HG03095 (cell line): ENCODE results near the gene CCR9.

Source experiments
- ATAC-seq: cut with Tn5 transposase; IDR thresholded peaks from one replicate; pipeline ENCODE4 v1.9.1; 2021; ENCODE audit warnings: moderate library complexity; ENCODE audit not compliant: unreplicated experiment

Gene CCR9

DNA sequence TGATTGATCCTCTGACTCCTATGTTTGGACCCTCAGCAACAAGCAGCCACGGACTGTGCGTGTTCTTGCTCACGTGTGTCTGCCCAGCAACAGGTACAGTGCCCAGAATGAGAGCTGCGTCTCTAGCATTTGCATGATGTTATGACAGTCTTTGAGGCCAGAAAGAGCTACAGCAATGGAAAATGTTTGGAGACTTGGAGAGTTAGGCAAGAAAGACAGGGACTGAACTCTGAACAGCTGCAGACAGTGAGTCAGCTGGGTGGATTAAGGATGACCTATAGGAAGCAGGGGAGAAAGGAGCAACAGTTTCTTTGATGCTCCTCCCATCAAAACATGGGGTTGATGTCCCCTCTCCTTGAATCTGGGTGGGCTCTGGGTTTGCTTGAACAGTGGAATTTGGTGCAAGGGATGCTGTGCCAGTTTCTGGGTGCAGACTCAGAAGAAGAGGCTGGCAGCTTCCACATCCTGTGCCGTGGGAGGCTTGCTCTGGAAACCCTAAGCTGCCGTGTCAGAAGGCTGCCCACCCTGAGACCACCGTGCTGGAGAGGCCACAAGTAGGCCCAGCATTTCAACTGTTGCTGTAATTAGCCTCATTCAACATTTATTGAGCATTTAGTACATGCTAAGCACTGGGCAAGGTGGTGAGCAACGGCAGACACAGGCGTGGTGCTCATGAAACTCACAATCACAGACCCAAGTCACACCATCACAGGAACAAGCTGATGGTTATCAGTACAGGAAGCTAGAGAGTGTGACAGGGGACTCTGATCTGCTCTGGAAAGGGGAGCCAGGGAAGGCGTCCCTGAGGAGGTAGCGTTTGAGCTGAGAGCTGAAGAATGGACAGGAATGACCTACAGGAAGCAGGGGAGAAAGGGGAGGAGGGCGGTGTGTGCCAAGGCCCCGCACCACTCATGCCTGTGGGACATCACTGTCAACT lies 21.7 kb downstream of the CCR9 start:
- no peak for ATAC-seq

DNA sequence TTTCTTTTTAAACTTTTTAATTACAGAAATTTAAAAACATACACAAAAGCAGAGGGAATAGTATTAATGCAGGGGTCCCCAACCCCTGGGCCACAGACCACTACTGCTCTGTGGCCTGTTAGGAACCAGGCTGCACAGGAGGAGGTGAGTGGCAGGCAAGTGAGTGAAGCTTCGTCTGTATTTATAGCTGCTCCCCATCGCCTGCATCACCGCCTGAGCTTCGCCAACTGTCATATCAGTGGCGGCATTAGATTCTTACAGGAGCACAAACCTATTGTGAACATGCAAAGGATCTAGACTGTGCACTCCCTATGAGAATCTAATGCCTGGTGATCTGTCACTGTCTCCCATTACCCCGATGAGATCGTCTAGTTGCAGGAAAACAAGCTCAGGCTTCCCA lies 22.4 kb downstream of the CCR9 start:
- ATAC-seq: no peak

DNA sequence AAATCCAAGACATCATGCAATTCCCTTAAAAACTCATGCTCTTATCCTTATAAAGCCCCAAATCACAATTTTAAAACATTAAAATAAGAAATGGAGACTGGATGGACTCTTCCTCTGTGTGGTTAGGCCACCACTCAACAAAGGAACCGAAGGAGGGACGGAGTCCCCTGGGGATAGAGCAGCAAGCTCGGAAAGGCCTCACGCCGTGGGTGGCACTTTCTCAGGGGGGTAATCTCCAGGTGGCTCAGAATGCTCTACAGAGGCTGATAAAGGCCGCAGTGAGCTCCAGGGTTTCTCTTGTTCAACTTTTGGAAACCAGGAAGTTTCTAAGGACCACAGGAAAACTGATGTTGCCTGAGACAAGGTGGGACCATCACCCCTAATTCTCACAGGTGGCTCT lies 23.2 kb downstream of the CCR9 start:
- no peak for ATAC-seq

DNA sequence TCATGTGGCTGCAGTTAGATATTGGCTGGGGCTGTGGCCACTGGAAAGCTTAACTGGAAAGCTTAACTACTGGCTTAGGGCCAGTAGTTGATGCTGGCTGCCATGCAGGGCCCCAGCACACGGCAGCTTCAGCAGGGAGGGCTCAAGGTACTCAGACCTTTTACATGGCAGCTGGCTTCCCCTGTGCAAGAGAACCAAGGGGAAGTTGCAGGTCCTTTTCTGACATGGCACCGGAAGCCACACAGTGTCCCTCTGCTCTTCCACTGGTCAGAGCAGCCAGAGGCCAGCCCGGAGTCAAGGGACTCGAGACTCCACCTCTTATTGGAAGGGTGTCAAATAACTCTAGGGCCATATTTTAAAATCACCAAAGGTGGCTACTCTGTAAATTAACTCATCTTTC lies 24.5 kb downstream of the CCR9 start:
- no peak for ATAC-seq

DNA sequence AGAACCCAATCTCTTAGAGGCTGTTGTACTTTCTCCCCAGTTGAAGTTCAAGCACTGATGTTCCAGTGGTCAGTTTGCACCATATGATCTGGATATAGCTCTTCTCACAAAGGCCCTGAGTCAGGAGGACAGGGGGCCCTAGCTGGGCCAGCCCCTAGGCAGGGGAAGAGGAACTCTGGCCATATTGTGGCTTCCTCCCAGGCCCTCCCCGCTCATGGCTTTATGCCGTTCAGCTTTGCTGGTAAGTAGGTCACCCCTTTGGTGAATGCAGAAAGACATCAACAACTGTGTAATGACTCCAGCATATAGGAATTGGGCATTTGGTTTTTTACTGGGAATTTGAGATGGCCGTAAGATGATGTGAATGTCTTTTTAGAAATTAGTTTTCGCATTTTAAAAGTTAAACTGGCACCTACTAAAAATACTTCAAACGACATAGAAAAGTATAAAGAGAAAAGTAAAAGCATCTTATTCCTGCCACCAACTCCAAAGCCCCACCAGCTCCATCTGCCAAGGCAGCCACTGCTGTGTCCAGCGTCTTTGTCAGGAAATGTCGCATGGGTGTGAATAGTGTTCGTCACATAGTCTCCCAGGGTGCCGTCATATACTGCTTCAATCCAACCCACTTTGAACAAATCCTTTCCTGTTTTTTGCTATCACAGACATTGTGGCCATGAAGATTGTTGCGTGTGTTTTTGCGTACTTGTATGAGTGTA lies 25.3 kb downstream of the CCR9 start:
- ATAC-seq: no peak

DNA sequence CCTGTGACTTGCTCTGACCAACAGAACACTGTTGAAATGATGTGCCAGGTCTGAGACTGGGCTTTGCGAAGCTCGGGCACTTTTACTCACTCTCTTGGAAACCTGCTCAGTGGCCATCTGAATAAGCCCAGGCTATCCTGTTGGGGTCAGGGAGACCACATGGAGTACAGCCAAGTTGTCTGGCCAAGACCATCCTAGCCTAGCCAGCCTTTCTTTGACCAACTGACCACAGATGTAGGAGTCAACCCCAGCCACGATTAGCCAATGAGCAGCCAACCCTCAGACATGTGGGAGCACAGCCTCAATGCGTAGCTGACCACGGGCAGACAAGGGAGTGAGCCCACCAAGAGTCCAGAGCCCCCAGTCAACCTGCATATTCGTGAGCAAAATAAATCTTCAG lies 26.1 kb downstream of the CCR9 start:
- ATAC-seq: no peak

DNA sequence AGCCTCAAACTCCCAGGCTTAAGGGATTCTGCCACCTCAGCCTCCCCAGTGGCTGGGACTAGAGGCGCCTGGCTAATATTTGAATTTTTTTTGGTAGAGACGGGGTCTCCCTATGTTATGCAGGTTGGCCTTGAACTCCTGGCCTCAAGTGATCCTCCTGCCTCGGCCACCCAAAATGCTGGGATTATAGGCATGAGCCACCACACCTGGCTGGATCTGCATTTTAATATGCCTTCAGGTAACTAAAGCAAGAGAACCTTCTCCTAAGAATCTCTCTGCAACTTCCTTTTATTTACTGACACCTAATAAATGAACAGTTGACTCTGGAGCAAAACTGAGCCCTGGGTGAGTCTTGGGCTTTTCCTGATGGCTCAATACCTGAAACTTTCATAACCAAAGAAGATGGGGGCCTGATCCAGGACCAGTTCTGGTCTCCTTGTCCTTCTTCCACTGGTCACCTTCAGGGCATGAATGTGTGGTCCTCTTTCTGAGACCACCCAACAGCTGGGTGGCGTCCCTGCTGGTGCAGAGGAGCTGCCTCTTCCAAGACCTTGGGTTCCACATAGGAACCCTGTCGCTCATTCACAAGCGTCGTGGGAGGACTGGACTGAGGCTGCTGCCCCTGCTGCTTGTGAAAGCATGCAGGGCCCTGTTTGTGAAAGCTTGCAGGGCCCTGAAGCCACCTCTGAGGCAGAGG lies 28.2 kb downstream of the CCR9 start:
- ATAC-seq: no peak

DNA sequence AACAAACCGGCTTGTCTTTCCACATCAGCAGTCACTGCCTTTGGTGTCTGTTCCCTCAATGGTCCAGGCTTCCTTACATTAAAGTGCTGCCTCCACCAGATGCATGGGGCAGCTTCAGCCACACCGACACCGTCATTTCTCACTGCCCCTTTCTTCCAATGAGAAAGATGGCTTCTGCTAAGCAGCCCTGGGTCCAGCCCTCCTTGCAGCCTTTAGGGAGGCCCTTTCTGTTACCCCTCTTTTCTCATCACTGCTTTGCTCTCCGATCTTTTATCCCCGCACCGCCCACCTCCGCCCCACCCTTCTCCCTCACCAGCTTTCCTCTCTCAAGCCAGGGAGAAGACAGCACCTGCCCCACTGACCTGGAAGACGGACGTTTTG lies 28.7 kb downstream of the CCR9 start:
- no peak for ATAC-seq

DNA sequence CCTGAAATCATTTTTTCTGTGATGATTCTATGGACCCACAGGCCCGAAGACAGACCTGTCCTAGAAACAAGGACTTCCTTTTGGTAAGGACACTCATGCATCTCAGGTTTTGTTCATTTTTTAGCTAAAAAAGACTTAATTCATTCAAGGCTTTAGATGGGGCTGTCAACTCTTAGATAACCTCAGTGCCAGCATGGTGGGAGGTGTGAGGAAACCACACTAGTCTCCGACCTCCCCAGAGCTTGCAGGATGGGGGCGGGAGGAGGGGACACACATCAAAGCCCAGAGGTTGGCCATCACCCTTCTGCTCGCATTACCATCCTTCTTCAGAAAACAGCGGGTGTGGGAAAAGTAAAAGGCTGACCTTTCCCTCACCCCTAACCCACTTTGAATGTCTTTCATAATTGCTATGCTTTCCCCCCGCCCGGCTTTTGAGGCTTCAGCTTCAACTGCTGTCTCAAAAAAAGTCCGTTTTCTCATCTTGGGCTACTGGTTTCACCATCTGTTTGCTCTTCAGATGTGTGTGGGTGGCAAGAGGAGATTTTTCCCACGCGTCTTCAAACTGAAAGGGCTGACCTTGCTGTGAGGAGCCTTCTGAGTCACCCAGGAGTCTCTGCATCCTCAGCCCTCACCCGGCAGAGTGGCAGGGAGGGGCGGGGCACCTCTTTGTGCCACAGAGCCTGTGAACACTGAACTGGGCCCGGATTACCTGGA lies 29.3 kb downstream of the CCR9 start:
- ATAC-seq: peak; percentile 92

DNA sequence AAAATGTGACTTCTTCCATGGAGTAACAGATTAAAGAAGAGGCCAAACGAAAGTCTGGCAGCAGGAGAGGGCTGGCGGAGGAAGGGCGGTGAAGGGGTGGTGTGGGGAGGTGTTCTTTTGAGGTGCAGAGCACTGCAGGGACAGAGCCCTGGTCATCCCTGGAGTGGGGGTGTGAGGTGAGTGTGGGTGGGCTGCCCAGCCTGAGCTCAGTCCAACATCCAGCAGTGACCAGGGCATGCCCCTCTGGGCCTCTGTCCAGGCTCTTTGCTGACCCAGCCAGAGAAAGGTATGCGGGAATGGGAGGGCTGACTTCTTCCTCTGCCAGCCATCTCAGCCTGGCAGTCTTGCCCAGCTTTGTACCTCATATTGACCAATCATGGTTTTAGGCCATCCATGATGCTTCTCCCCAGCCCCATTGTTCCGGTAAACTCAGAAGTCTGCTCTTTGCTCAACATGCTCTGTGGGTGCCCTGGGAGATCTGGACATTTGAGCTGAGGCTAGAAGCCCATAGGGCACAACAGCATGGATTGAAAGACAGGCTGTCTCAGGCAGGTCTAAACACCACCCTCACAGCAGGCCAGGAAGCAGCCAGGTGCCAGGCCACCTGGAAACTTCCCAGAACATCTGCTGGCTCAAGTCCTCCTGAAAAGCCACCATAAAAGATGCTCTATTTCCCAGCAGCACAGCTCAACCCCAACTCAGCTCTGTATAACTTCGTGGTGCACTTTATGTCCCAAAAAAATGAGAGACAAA lies 31.0 kb downstream of the CCR9 start:
- ATAC-seq: no peak

DNA sequence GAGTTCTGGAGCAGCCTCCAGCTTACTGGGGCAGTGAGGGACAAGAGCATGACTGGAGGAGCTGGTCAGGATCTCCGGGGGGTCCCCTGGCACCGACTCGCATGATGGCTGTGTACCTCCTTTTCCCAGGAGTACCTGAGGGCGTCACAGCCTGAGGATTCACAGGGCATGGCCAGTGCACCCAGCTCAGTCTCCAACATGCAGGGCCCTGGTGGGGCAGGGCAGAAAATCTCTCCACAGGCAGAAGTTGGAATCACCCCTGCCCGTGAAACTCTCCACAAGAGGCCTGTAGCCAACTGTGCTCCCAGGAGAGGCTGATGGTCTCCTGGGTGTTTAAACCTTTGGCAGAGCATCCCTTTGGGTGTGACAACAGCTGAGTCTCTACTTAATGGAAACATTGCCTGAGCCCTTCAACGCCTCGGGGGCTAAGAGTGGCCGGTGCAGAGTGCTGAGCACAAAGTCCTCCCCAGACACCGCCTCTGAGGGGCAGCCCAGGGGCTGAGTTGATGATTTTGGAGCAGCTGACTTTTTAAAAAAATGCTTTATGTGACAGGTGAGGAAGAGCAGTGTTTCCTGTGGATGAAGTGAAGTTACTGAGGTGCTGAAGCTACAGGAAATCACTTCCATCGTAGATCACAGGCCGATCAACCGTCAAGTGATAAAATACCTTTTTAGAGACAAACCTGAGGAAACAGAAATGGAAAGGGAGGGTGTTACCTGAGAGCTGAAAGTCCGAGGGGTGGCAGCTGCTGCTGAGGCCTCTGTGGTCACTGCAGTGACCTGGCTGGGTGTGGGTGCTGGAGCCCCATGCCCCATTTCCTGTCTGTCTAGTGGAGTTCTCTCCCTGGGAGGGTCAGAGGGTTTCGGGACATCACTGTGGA lies 35.1 kb downstream of the CCR9 start:
- no peak for ATAC-seq

DNA sequence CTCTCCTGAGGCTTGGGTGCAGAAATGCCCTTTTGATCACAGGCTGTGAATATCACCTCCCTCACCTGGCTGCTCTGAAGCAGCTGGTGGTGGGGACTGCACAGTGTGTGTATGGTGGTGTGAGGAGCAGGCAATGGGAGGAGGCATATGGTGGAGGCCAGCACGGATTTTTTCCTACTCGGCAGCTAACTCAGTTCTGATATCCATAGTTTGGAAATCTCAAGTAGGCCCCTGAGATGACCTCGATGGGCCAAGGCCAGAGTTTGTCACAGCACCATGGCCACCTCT lies 35.6 kb downstream of the CCR9 start:
- ATAC-seq: no peak

DNA sequence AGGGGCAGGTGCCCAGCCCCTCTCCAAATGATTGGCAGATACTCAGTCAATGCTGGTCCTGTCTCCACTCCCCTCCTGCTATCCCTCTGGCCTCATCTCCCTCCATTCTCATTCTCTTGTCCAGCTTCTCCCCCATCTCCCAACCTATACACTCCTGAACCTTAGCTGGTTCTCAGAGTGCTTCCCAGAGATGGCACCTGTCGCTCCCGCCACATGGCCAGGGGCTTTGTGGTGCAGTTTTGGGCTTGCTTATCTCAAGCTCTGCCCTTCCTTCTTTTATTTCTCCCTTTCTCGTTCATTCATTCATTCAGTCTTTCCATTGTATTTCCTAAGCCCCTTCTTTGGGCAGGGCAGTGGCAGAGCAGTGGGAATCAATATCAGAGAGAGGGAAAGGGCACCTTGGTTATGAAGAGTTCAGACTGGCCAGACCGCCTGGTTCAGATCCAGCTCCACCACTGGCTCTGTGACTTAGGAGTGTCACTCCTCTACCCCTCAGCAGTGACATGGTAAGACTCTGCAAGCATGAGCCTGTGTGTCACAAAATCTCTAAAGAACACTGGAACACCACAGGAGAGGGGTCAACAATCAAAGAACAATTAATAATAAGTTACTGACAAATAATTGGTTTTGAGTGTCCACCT lies 36.7 kb downstream of the CCR9 start:
- no peak for ATAC-seq

DNA sequence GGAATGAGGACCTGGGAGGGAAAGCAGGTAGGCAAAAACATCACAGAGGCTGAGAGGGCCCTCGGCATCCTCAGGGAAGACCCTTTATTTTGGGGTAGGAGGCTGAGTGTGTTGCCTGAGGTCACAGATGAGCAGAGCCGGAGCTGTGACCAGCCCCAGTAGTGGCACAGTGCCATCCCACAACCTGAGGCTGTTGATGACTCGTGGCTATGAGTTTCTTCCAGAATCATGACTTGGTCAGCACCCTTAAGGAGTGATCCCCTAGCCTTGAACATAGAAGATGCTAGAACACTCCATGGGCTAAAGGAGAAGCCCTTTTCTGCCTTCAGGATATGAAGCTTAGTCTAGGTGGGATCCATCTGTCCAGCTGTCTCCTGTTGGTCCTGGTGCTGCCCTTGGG lies 37.4 kb downstream of the CCR9 start:
- no peak for ATAC-seq

DNA sequence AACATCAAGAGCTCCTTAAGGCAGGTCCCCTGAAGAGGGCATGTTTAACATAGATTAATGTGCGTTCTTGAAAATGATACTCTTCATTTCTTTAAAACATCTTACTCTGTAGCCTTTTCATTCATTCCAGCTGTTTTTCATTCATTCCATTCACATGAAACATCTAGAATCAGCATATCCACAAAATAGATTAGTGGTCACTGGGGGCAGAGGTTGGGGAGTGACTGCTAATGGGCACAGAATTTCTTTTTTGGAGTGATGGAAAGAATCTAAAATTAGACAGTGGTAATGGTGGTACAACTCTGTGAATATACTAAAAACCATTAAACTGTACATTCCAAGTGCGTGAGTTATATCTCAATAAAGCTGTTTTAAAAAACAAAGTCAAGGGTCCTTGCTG lies 41.5 kb downstream of the CCR9 start:
- no peak for ATAC-seq

DNA sequence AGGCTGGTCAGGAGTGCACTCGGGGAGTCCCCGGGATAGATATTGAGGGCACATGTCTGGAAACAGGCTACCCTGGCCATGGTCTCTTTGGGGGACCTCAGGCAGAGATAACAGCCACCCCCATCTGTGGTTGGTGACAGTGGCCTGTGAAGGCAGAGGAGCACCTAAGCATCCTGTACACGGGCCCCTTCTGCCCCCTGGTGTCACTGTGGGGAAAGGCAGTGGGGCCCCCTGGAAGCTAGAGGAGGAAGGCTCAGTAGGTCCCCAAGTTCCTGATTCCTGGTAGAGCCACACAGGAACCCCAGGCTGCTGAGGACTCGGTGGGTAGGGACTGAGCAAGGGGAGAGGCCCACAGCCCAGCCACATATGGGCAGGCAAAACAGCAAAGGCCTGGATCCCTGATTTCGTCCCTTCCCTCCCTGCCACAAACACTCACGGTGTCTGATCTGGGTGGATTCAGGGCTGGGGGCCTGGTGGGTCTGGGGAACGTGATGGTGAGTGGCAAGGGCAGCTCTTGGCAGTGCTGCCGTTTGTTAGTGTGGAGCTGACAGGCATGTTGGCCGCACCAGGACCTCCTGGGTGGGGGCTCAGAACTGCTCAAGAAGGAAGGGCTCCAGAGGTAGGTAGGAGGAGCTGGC lies 42.8 kb downstream of the CCR9 start:
- ATAC-seq: no peak

DNA sequence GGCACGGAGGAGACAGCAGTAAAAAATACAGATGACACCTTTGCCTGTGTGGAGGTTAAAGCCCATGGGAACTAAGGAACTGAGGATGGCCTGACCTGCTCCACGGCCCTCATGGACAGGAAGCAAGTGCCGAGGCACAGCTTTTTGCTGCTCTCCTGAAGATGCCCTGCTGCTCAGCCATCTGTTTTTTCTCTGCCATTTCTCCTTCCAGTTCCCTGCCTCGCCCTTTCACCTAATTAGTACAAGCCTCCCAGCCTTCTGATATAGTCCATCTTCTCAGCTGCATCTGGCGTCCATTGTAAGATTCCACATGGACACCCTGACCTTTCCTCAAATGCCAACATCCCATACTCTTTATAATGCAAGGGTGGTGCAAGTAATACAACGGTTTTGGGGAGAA lies 45.2 kb downstream of the CCR9 start:
- ATAC-seq: no peak

DNA sequence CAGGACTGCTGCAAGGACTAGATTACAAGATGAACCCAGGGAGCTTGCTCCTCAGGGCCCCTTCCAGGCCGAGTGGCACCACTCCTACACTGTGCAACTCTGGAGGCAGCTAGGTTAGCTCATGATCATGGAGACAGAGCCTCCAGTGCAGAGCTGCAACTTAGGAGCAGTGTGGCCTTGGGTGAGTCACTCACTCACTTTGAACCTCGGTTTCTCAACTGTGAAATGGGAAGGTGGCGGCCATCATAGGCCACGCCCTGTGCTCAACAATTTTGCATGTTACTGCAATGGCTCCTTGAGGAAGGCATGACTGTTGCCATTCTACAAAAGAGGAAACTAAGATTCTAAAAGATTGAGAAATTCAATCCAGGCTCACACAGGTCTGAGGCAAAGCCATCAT lies 45.8 kb downstream of the CCR9 start:
- ATAC-seq: no peak

DNA sequence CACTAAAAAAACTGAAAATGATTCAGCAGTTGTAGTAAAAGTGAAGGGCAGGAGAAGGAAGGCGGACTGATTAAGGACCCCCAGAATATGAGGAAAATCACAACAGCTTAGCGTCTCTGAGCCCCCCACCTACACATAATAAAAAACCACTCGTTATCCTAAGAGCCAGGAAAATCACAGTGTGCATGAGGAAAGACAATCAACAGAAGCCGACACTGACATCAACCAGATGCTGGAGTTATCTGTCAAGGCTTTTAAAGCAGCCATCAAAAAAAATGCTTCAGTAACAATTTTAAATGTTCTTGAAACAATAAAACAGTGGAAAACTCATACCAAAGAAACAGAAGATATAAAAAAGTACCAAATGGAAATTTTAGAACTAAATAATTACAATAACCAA lies 47.2 kb downstream of the CCR9 start:
- no peak for ATAC-seq
